T-helper 1 cell treated with Interleukin-12 subunit alpha and Interleukin-12 subunit beta and Interleukin-4 antibody, amounts not matched to agents 30 μg/mL and 1 μg/mL, for 36 hours (primary cell): ENCODE measurements around the gene LRRC1.

Experiments used
- H3K27ac Mint-ChIP-seq: one replicate; pipeline ENCODE4 v1.8.0; 2021; ENCODE audit warnings: mild to moderate bottlenecking, mixed read lengths
- H3K27me3 Mint-ChIP-seq: one replicate; pipeline ENCODE4 v1.8.0; 2021; ENCODE audit warnings: low read depth, mixed read lengths
- H3K36me3 Mint-ChIP-seq: one replicate; pipeline ENCODE4 v1.8.0; 2021; ENCODE audit warnings: low read depth, mixed read lengths
- H3K4me1 Mint-ChIP-seq: one replicate; pipeline ENCODE4 v1.8.0; 2021; ENCODE audit warnings: low read depth, mixed read lengths
- H3K4me3 Mint-ChIP-seq: one replicate; pipeline ENCODE4 v1.8.0; 2021; ENCODE audit warnings: mild to moderate bottlenecking, moderate library complexity, mixed read lengths
- H3K9me3 Mint-ChIP-seq: one replicate; pipeline ENCODE4 v1.8.0; 2021; ENCODE audit warnings: mixed read lengths

LRRC1 gene

DNA sequence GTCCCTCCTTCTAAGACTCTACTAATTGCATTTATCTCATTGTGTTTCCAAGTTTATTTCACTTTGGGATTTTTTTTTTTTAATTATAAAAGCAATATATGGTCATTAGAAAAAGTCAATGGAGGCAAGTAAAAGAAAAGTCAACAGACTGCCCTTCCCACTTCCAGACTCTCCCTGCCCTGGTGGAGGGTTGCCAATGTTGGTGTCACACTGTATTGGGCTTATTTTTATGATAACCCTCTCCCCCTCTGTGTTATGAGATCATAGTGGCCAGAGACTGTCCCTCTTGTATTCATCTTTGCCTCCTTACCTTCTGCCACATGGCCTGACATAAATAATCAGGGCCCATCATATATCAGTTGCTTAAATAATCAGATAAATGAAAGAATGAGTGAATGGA is 63.4 kb downstream of the LRRC1 start:
- H3K4me1 Mint-ChIP-seq: peaks cover 13% of the 10 kb centered on the region
- H3K4me3 Mint-ChIP-seq: no peak overlapping the region
- no peaks in the 10 kb centered on the region for H3K9me3 Mint-ChIP-seq
- no peak overlapping the region for H3K27ac Mint-ChIP-seq
- no peaks in the 10 kb centered on the region for H3K36me3 Mint-ChIP-seq
- peaks cover 5% of the 10 kb centered on the region for H3K27me3 Mint-ChIP-seq

DNA sequence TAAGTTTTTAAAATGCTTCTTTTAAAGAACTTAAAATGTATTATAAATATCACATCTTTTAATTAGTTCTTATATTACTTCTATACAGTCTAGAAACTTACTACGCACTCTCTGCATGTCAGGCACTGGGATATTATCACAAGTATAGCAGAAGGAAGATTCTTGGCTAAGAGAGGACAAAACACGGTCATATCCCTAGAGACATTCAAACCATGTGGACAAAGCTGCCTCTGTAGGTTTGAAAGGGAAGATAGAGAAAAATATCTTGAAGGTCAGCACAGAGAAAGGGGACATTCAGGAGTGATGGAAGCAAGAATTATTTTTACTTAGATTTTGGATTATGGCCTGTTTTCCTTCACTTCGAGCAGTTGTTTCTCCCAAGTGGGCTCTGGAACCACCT is 64.1 kb downstream of the LRRC1 start:
- H3K27me3 Mint-ChIP-seq: peaks cover 5% of the 10 kb centered on the region
- no peak overlapping the region for H3K27ac Mint-ChIP-seq
- no peaks in the 10 kb centered on the region for H3K9me3 Mint-ChIP-seq
- H3K4me1 Mint-ChIP-seq: peaks cover 12% of the 10 kb centered on the region
- H3K36me3 Mint-ChIP-seq: no peaks in the 10 kb centered on the region
- H3K4me3 Mint-ChIP-seq: no peak overlapping the region

DNA sequence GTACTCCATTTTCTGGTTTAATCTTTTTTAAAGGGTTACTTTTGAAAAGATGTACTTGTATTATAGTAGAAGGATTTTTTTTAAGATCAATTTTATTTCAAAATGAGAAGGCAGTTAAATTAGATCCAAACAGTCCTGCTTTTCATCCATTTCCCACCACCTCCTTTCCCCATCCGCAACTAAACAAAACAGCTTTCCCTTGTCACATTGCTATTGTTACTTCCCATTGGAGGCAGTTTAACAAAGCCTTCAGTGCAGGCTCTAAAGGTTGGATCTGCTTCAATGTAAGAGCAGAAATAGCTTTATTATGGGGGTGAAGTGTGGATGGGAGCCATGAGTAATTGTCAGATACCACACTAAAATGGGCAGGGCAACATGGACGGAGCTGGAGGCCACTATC is 65.7 kb downstream of the LRRC1 start:
- no peaks in the 10 kb centered on the region for H3K36me3 Mint-ChIP-seq
- H3K4me1 Mint-ChIP-seq: peaks cover 2% of the 10 kb centered on the region
- no peak overlapping the region for H3K27ac Mint-ChIP-seq
- no peaks in the 10 kb centered on the region for H3K9me3 Mint-ChIP-seq
- peaks cover 5% of the 10 kb centered on the region for H3K27me3 Mint-ChIP-seq
- H3K4me3 Mint-ChIP-seq: no peak overlapping the region

DNA sequence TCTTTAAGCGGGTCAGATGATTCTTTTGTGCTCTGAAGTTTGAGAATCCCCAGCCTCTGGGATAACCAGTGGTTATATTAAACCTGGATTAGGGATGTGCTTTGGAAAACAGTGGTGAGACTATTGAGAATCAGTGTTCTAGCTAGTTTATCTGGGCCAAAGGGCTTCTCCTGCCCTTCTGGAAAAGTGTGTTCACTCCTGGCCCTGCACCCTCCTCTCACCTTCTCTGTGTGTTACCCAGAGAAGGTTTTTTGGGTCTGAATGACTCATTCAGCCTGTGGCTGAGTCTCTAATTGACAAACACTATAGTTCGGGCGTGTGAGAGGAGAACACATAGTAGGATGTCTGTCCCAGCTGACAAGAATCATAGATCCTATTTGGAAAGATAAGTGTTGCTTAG is 66.7 kb downstream of the LRRC1 start:
- H3K27me3 Mint-ChIP-seq: peaks cover 5% of the 10 kb centered on the region
- no peak overlapping the region for H3K4me3 Mint-ChIP-seq
- H3K4me1 Mint-ChIP-seq: no peaks in the 10 kb centered on the region
- no peaks in the 10 kb centered on the region for H3K36me3 Mint-ChIP-seq
- no peak overlapping the region for H3K27ac Mint-ChIP-seq
- no peaks in the 10 kb centered on the region for H3K9me3 Mint-ChIP-seq

DNA sequence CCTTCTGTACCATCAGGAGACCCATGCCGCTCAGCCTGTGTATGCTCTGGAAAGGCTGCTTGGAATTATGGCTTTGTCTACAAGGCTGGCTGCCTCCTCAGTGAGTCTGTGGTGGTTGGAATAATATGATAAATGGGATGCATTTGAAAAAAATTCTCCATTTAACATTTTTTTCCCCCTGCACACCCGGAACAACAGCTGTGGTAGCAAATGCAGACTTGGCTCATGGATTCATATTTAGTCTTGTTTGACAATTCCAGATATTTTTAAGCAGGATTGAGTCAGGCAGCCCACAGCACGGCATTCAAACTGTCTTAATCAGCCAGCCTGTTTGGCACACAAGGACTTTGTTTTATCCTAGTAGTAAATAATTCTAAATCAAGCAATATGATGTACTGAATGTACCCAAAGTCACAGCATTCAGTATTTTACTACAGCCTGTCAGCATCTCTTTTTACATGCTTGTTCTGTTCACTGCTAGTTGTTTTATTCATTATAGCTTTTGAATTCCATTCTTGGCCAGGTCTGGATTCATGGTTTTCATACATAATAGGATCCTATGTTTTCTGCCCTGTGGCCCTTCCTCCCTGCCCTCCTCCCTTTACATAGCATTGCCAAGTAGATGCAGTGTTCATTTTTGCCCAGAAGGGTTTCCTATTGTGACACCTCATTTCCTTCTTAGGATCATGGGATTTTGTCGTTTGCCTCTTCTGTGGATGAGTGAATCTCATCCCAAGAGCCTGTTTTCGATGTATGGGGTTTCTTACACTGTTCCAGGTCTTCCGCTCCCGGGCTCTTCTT is 68.1 kb downstream of the LRRC1 start:
- H3K4me3 Mint-ChIP-seq: no peak overlapping the region
- H3K4me1 Mint-ChIP-seq: no peaks in the 10 kb centered on the region
- no peak overlapping the region for H3K27ac Mint-ChIP-seq
- H3K27me3 Mint-ChIP-seq: no peaks in the 10 kb centered on the region
- no peaks in the 10 kb centered on the region for H3K9me3 Mint-ChIP-seq
- H3K36me3 Mint-ChIP-seq: no peaks in the 10 kb centered on the region

DNA sequence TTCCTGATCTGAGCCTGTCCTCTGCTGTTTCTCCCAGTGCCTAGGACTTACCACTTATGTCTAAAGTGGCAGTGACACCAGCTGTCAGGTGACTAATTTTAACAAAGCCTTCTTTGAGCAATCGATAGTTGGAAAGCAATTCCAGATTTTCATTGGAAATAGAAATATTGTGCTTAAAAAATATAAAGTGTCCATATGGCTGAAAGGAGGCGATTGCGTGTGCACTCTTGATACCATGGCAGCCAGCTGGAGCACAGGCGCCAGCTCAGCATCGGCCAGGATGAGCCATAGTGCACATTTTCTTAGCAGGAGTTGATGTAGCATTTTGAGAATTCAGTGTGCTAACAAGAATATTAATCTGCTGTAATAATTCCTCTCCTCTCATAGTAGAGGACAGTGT is 70.0 kb downstream of the LRRC1 start:
- Mint-ChIP-seq H3K4me3 (no peak overlapping the region), H3K27me3 (no peaks in the 10 kb centered on the region), H3K36me3 (no peaks in the 10 kb centered on the region), H3K9me3 (no peaks in the 10 kb centered on the region), H3K4me1 (no peaks in the 10 kb centered on the region), H3K27ac (no peak overlapping the region)

DNA sequence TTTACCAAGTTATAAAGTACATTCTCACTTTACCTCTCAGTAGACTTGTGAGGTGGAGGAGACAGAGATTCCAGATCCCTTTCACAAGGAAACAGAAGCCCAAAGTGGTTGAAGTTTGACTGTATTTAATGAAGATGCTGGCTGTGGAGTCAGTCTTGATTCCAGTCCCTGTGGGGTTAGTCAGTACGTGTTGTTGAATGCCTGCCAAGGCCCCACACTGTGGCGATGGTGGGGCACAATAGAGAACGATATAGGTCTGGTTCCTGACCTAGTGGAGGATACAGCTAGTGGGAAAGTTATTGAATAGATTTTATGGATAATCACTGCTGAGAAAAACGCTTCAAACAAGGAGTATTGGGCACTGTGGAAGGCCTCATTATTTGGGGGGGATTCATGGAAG is 71.4 kb downstream of the LRRC1 start:
- peaks cover 3% of the 10 kb centered on the region for H3K27me3 Mint-ChIP-seq
- H3K4me3 Mint-ChIP-seq: no peak overlapping the region
- no peak overlapping the region for H3K27ac Mint-ChIP-seq
- no peaks in the 10 kb centered on the region for H3K36me3 Mint-ChIP-seq
- no peaks in the 10 kb centered on the region for H3K9me3 Mint-ChIP-seq
- no peaks in the 10 kb centered on the region for H3K4me1 Mint-ChIP-seq

DNA sequence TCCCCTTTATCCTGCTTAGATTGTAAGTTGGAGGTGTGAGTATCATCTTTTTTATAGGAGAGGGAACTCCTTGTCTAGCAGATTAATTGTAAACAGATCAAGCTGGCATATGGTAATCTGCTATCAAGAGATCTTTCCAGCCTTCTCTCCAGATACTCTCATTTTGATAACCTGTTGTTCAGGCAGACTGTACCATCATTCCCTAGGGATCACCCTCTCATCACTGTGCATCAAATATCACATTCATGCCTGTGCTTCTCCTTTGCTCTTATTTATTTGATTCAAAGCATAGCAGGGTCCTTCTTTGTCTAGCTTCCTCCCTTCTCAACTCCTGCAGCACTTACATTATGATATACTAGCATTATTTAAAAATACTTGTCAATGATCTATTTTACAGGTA is 73.8 kb downstream of the LRRC1 start:
- Mint-ChIP-seq H3K27me3 (peaks cover 4% of the 10 kb centered on the region), H3K36me3 (no peaks in the 10 kb centered on the region), H3K4me3 (no peak overlapping the region), H3K4me1 (no peaks in the 10 kb centered on the region), H3K27ac (no peak overlapping the region), H3K9me3 (no peaks in the 10 kb centered on the region)

DNA sequence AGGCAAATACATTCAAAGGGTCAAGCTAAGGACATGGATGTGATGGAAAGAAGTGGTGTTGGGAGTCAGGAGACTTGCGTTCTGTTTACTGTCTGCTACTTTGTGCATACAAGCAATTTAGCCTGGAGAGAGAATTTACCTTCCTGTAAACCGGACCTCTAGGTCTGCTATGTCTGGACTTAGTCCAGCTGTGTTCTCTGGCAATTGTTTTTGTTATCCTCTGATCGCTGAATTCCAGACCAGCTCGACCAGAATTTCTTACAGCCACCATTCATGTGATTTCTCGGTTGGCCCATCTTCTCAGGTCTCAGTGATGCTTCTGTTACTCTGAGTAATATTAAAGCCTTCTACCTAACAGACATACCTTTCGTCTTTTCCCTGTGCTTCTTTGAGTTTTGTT is 75.2 kb downstream of the LRRC1 start:
- H3K27me3 Mint-ChIP-seq: peaks cover 4% of the 10 kb centered on the region
- H3K27ac Mint-ChIP-seq: no peak overlapping the region
- no peak overlapping the region for H3K4me3 Mint-ChIP-seq
- no peaks in the 10 kb centered on the region for H3K4me1 Mint-ChIP-seq
- no peaks in the 10 kb centered on the region for H3K9me3 Mint-ChIP-seq
- no peaks in the 10 kb centered on the region for H3K36me3 Mint-ChIP-seq

DNA sequence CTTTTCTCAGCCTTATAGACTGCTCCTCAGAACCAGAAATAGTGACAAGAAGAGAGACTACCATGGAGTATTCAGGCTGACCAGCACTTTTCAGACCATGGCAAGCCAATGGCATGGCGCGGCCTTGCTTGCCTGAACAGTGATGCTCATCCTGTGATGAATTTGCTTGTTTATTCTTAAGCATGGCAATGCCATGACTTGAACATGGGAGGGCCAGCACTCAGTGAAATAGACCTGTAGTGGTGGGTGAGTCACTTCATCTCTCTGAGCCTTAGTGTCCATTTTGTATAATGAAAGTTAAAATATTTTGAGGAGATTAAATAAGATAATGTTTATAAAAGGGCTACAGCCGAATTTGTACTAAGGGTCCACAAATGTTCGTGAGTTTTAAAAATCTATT is 79.1 kb downstream of the LRRC1 start:
- Mint-ChIP-seq H3K36me3 (no peaks in the 10 kb centered on the region), H3K4me3 (no peak overlapping the region)

DNA sequence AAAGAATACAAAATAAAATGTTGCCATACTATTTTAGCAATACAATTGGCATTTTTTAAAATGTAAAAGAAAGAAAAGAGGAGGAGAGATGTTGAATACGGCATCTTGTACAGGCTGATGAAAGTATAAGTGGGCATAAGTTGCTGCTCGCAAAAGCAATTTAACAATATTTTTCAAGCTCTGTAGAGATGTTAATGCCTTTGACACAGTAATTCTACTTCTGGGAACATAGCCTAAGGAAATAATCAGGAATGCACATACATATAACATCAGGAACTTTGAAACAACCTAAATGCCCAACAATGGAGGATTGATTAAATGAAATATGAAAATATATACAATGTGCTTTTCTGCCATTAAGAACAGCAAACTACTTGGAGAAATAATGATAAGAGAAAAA is 80.2 kb downstream of the LRRC1 start:
- H3K9me3 Mint-ChIP-seq: no peaks in the 10 kb centered on the region
- H3K4me1 Mint-ChIP-seq: no peaks in the 10 kb centered on the region
- no peaks in the 10 kb centered on the region for H3K36me3 Mint-ChIP-seq
- no peak overlapping the region for H3K4me3 Mint-ChIP-seq
- peaks cover 4% of the 10 kb centered on the region for H3K27me3 Mint-ChIP-seq
- no peak overlapping the region for H3K27ac Mint-ChIP-seq

More for the DNA sequence above, 79.1 kb downstream of the LRRC1 start:
- H3K4me1 Mint-ChIP-seq: no peaks in the 10 kb centered on the region
- H3K27ac Mint-ChIP-seq: no peak overlapping the region
- peaks cover 4% of the 10 kb centered on the region for H3K27me3 Mint-ChIP-seq
- H3K9me3 Mint-ChIP-seq: no peaks in the 10 kb centered on the region

DNA sequence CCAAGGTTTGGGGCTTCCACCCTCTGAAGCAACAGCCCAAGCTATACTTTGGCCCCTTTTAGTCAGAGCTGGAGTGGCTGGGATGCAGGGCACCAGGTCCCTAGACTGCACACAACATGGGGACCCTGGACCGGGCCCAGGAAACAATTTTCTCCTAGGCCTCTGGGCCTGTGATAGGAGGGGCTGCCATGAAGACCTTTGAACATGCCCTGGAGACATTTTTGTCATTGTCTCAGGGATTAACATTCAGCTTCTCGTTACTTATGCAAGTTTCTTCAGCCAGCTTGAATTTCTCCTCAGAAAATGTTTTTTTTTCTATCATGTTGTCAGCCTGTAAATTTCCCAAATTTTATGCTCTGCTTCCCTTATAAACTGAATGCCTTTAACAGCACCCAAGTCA is 82.3 kb downstream of the LRRC1 start:
- H3K27me3 Mint-ChIP-seq: no peaks in the 10 kb centered on the region
- no peak overlapping the region for H3K4me3 Mint-ChIP-seq
- H3K4me1 Mint-ChIP-seq: no peaks in the 10 kb centered on the region
- no peaks in the 10 kb centered on the region for H3K36me3 Mint-ChIP-seq
- H3K9me3 Mint-ChIP-seq: no peaks in the 10 kb centered on the region
- no peak overlapping the region for H3K27ac Mint-ChIP-seq

DNA sequence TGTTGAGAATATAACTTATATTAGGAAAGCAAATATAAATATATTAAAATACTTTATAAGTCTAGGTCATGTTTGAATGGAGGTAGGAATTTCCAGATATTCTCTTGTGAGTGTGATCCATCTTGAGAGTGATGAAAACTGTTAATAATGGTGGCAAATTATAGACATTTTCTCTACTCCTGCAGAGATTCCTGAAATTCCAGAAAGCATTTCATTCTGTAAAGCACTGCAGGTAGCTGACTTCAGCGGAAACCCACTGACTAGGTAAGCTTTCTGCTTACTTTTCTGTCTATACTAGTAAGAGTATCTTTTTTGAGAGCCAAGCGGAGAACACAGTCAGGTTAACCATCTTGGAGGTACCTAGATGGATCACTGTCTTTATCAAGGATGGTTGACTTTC is 84.0 kb downstream of the LRRC1 start:
- Mint-ChIP-seq H3K9me3 (no peaks in the 10 kb centered on the region), H3K36me3 (no peaks in the 10 kb centered on the region), H3K4me1 (no peaks in the 10 kb centered on the region), H3K27me3 (no peaks in the 10 kb centered on the region), H3K4me3 (no peak overlapping the region), H3K27ac (no peak overlapping the region)

DNA sequence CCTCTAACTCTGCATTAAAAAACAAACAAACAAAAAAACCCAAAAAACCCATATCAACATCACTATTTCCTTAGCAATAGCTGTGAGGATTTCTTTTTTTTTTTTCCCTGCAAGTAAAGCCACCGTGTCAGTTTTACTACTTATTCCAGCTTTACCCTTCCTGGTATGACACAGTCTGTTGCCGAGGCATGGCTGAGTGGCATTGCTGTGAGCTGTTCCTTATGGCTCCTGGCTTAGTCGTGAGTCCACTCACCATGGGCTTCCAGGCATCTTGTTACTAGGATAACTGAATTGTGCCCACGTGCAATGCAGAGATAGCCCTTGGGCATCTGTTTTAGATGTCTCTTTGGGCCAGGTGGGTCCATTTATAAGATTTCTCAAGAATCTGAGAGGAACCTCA is 84.8 kb downstream of the LRRC1 start:
- no peaks in the 10 kb centered on the region for H3K27me3 Mint-ChIP-seq
- no peak overlapping the region for H3K4me3 Mint-ChIP-seq
- no peaks in the 10 kb centered on the region for H3K9me3 Mint-ChIP-seq
- H3K4me1 Mint-ChIP-seq: no peaks in the 10 kb centered on the region
- H3K27ac Mint-ChIP-seq: no peak overlapping the region
- no peaks in the 10 kb centered on the region for H3K36me3 Mint-ChIP-seq

DNA sequence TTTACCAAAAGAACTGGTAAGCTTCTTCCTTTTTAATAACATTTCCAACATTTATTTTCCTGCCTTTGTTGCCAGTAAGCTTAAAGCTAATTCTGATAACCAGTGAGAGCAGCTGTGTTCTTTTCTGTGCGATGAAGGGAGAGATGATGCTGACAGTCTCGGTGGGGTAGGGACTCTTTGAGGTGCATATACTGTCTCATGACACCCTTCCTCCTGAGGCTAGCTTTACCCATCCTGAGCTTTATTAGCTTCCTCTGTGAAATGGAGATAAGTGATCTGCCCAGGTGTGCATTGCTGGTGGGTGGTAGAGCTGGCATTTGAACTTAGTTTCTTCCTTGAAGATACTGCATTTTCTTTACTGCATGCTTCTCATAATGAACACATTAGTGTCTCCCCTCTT is 92.5 kb downstream of the LRRC1 start:
- H3K4me3 Mint-ChIP-seq: no peak overlapping the region
- no peak overlapping the region for H3K27ac Mint-ChIP-seq
- H3K4me1 Mint-ChIP-seq: no peaks in the 10 kb centered on the region
- no peaks in the 10 kb centered on the region for H3K36me3 Mint-ChIP-seq
- no peaks in the 10 kb centered on the region for H3K9me3 Mint-ChIP-seq
- H3K27me3 Mint-ChIP-seq: no peaks in the 10 kb centered on the region

DNA sequence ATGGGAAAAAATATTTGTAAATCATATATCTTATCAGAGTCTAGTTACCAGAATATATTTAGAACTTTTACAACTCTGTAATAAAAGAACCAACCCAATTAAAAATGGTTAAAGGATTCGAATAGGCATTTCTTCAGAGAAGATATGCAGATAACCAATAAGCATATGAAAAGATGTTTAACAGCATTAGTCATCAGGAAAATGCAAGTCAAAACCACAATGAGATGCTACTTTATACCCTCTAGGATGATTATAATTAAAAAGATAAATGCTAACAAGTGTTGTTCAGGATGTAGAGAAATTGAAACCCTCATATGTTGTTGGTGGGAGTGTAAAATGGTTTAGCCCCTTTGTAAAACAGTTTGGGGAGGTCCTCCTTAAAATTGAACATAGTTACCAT is 94.1 kb downstream of the LRRC1 start:
- Mint-ChIP-seq H3K4me3 (no peak overlapping the region), H3K27ac (no peak overlapping the region), H3K36me3 (no peaks in the 10 kb centered on the region), H3K27me3 (no peaks in the 10 kb centered on the region), H3K9me3 (no peaks in the 10 kb centered on the region), H3K4me1 (no peaks in the 10 kb centered on the region)
